Type B pancreatic cell (in vitro differentiated cells): ENCODE measurements around the gene HBP1. TPM values are rescaled to one million over a fixed set of nuclear protein-coding genes. Genes with fewer than 3 reads are reported as not detected.

Source experiments
- DNase-seq: peaks from one replicate; pipeline ENCODE4 v3.0.0; 2021; ENCODE audit warnings: mixed read lengths; ENCODE audit not compliant: unreplicated experiment; ENCODE audit errors: extremely low spot score
- H3K27ac Mint-ChIP-seq: 2 replicates; pipeline ENCODE4 v1.8.0; 2021; ENCODE audit warnings: mild to moderate bottlenecking, mixed read lengths
- H3K27me3 Mint-ChIP-seq: 2 replicates; pipeline ENCODE4 v1.8.0; 2021; ENCODE audit warnings: mixed read lengths
- H3K36me3 Mint-ChIP-seq: 2 replicates; pipeline ENCODE4 v1.8.0; 2021; ENCODE audit warnings: mixed read lengths
- H3K4me1 Mint-ChIP-seq: one replicate; pipeline ENCODE4 v1.8.0; 2021; ENCODE audit warnings: mixed read lengths; ENCODE audit not compliant: unreplicated experiment
- H3K4me3 Mint-ChIP-seq: 2 replicates; pipeline ENCODE4 v1.8.0; 2021; ENCODE audit warnings: mild to moderate bottlenecking, mixed read lengths
- H3K9me3 Mint-ChIP-seq: 2 replicates; pipeline ENCODE4 v1.8.0; 2021; ENCODE audit warnings: mixed read lengths
- total RNA-seq: library from RNA; stranded (reverse); gene quantifications from 2 replicates; pipeline ENCODE4 v1.2.1, GENCODE V29; 2021; ENCODE audit warnings: low replicate concordance
- TF ChIP-seq, protein P1 (sequence below): fragments of 200-600 bp; sonication (generic); conservative IDR thresholded peaks from 2 replicates; pipeline ENCODE4 v1.5.0; 2021; ENCODE audit warnings: antibody characterized with exemption, mild to moderate bottlenecking

Gene HBP1
- total RNA-seq, 1 donor from 2014 or later, result 56.9 TPM

DNA sequence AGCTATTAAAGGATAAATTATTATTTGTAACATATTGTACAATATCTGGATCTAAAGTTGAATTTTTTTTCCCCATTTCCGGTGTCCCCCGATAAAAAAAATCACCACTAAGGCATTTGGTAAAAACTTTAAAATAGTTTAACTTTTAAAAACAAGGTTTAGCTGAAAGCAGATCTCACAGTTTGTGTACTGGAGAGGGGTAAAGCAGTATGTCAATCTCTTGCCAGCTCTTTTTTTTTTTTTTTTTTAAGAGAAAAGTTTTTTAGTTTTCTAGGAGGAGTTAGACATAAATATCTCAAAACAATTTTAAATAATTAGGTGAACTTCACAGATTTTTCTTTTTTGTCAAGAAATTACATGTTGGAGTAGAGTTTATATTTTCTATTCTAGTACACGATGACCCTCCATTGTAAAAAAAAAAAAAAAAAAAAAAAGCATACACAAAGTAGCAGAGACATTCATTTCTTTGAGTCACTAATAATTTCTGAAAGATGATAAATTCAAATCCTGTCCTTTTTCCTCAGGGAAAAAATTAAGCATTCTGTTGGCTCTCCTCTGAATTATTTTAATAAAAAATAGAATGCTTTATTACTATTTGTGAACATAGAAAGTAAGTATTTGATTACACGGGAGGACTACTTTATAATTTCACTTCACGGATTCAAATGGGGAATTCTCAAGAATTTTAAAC lies 1.9 kb upstream of the HBP1 start:
- TF ChIP-seq, protein P1, sequence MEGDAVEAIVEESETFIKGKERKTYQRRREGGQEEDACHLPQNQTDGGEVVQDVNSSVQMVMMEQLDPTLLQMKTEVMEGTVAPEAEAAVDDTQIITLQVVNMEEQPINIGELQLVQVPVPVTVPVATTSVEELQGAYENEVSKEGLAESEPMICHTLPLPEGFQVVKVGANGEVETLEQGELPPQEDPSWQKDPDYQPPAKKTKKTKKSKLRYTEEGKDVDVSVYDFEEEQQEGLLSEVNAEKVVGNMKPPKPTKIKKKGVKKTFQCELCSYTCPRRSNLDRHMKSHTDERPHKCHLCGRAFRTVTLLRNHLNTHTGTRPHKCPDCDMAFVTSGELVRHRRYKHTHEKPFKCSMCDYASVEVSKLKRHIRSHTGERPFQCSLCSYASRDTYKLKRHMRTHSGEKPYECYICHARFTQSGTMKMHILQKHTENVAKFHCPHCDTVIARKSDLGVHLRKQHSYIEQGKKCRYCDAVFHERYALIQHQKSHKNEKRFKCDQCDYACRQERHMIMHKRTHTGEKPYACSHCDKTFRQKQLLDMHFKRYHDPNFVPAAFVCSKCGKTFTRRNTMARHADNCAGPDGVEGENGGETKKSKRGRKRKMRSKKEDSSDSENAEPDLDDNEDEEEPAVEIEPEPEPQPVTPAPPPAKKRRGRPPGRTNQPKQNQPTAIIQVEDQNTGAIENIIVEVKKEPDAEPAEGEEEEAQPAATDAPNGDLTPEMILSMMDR, result no peak
- Mint-ChIP-seq H3K27ac (peak overlapping the region; percentile 100), H3K4me3 (peak overlapping the region; percentile 99), H3K4me1 (peaks cover 6% of the 10 kb centered on the region), H3K9me3 (no peaks in the 10 kb centered on the region), H3K36me3 (no peaks in the 10 kb centered on the region), H3K27me3 (peaks cover 5% of the 10 kb centered on the region)
- no peak for DNase-seq

DNA sequence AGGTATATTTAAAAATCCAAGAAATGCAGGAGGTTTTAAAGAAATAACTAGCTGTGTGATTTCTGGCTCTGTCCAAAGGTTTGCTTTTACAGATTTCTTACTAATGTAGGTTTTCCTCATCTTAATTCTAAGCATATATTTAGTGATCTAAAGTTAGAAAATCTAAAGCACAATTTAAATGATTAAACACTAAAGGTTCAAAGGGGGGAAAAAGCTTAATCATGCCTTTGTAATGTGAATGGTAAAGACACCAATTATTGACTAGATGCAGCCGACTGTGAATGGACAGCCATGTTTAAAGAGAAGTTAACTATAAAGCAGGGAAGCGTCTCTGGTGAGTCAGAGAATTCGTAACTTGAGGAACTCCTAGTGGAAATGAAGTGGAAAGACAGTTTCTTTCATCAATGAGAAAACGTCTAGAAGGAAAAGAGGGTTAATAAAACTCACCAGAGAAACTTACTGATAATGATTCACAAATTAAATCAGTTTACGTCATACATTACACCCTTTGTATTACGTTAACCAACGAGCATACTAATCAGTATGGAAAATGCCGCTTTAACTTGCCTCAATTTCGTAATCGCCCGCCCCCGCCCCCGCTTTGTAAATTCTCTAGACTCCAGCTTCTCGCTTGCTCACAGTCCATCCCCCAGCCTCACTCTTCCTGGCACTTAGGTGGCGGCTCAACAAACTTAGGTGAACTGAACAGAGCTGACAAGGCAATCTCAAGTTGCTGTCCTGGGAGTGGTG lies 1.1 kb upstream of the HBP1 start:
- peaks cover 6% of the 10 kb centered on the region for H3K4me1 Mint-ChIP-seq
- DNase-seq, result no peak
- peaks cover 5% of the 10 kb centered on the region for H3K27me3 Mint-ChIP-seq
- TF ChIP-seq, protein P1, result peak; percentile 72
- no peaks in the 10 kb centered on the region for H3K36me3 Mint-ChIP-seq
- peak overlapping the region; percentile 100 for H3K27ac Mint-ChIP-seq
- no peaks in the 10 kb centered on the region for H3K9me3 Mint-ChIP-seq
- peak overlapping the region; percentile 99 for H3K4me3 Mint-ChIP-seq

DNA sequence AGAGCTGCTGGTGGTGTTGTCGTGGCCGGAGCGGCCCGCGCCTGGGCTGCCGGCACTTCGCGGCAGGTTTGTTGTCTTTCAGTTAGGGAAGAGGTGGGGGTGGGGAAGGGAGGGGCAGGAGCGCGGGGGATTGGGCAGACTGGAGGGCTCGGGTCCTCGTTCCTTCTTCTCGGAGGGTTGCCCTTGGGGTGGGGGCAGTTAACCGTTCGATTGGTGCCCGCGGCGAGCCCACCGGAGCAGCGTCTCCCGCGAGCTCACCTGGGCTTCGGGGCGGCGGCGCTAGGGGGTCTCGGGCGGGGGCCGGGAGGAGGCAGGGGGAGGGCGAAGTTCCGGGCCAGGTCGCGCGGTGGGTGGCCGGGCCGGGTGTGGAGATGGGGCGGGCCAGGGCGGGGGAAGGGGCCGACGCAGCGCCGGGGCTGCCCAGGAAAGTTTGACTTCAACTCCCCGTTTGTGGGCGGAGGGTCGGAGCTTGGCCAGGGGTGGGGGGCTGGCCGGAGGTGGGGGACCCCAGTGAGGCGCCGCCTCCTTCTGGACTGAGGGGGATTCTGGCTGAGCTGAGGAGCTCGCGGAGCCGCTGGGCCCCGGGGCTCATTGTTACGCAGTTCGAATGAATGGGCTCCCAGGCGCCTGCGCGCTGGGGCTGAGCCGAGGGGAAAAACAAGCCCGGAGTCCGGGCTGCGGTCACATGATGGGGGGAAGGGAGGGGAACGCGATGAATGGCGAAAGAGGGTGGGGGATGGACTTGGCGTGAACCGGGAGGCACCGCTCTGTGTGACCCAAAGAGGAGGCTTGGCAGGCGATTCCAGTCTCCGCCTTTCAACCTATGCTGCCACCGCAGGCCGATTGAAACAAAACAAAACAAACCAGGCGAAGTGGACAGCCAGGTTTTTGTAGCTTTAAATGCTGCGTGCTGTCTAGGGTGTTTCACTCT lies 582 bp downstream of the HBP1 start:
- TF ChIP-seq, protein P1, result no peak
- H3K4me3 Mint-ChIP-seq, result peak overlapping the region; percentile 99
- peak; percentile 95 for DNase-seq
- peaks cover 2% of the 10 kb centered on the region for H3K36me3 Mint-ChIP-seq
- H3K4me1 Mint-ChIP-seq, result peaks cover 14% of the 10 kb centered on the region
- H3K9me3 Mint-ChIP-seq, result no peaks in the 10 kb centered on the region
- H3K27me3 Mint-ChIP-seq, result peaks cover 5% of the 10 kb centered on the region
- H3K27ac Mint-ChIP-seq, result peak overlapping the region; percentile 100

DNA sequence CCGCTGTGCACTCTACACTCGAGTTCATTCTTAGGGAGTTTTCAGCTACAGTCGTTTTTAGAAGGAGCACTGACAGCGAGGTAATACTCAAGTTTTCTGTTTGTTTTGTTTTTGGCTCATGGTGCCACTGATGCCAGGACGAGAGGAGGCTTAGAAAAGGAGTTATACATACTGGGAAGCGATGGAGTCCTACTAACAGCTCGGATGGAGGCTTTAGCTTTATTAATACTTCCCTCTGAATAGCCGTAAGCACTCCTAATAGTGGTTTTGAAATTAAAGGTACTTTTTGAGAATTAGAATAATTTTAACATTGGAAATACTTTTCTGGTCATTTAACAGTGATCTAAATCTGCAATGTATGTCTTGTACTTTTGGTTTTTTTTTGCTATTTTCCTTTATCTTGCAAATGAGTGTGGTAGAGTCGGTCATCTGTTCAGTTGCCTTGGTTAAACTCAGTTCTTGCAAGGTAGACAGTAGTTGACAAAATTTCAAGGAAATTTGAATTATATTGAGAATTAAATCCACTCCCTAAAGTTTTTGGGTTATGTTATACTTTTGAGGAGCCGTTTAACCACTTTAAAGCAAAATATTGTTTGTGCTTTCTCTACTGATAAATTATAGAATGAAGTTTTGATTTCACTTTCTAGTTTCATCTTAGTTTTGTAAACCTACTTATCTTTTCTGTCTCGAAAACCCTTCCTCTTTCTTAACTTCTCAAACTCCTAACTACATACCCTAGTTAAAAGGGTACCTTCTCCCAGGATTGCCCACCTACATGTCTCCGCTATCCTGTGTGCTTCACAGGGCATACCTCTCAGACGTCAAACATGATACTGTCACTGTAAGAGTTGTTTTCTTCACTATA lies 1.5 kb downstream of the HBP1 start:
- TF ChIP-seq, protein P1, result no peak
- Mint-ChIP-seq H3K27me3 (peaks cover 5% of the 10 kb centered on the region), H3K36me3 (peaks cover 4% of the 10 kb centered on the region), H3K4me3 (peak overlapping the region; percentile 99), H3K4me1 (peaks cover 12% of the 10 kb centered on the region), H3K27ac (peak overlapping the region; percentile 100), H3K9me3 (no peaks in the 10 kb centered on the region)
- no peak for DNase-seq

DNA sequence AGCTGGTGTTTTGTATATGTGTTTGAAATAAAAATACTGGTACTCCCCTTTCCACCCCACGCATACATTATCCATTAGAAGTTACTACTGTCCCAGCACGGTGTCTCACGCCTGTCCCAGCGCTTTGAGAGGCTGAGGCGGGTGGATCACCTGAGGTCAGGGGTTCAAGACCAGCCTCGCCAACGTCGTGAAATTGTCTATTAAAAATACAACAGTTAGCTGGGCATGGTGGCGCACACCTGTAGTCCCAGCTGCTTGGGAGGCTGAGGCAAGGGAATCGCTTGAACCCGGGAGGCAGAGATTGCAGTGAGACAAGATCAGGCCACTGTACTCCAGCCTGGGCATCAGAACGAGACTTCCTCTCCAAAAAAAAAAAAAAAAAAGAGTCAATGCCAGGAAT lies 2.7 kb downstream of the HBP1 start:
- Mint-ChIP-seq H3K9me3 (no peaks in the 10 kb centered on the region), H3K27me3 (peaks cover 5% of the 10 kb centered on the region), H3K27ac (no peak overlapping the region), H3K4me1 (peaks cover 9% of the 10 kb centered on the region), H3K4me3 (peak overlapping the region; percentile 60), H3K36me3 (peaks cover 4% of the 10 kb centered on the region)
- no peak for DNase-seq
- TF ChIP-seq, protein P1, result no peak
